ENCODE measurements around the gene NFS1.
"Not testable (repeated sequence)": the region's sequence is repeated elsewhere in the genome, so short reads cannot be mapped to it uniquely, and the experiment has no call there.

Gene NFS1

GRCh38 chr20:35699127-35699956 is at the start of gene NFS1, which contains the start of gene ROMO1:
NFS1 (minus strand) TSS chr20:35699352; CDS start chr20:35699288, 64 bp downstream.
ROMO1 (plus strand) TSS chr20:35699405; CDS start chr20:35699633, 228 bp downstream.
- DNase-seq, result peak; percentile 73 to 89

DNA sequence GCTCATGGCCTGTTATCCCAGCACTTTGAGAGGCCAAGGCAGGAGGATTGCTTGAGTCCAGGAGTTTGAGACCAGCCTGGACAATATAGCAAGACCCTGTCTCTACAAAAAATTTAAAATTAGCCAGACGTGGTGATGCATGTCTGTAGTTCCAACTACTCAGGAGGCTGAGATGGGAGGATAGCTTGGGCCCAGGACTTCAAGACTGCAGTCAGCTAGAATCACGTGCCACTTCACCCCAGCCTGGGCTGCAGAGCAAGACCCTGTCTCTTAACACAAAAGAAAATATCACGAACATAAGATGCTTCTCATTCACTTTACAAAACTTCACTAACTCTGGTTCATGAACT is 45.3 kb upstream of the NFS1 start:
- DNase-seq, result not testable (repeated sequence)

DNA sequence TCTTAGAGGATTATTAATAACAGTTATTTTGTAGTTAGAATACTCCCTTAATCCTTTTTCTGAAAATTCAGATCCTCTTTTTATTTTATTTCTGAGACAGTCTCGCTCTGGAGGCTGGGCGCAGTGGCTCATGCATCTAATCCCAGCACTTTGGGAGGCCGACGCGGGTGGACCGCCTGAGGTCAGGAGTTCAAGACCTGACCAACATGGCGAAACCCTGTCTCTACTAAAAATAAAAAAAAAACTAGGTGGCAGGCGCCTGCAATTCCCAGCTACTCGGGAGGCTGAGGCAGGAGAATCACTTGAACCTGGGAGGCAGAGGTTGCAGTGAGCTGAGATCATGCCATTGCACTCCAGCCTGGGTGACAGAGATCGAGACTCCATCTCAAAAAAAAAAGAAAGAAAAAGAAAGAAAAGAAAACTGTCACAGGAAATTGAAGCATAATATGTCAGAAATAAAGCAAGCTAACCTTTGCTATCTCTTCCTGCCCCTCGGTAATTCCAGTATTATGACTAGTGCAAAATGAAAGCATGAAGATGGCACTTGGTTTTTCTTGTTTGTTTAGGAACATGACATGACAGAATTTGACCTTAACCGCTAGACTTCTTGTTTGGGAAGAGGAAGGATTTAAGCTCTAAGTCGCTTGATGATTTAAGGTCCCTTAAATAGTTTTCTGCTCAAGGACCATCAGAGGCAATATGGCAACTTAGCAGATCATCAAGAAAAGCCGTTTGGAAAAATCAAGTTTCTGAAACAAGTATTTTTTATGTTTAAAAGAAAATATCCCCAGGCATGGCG is 44.7 kb upstream of the NFS1 start:
- DNase-seq, result peak in 1 of 2 experiments; percentile 2

GRCh38 chr20:35742741-35743523 is 43.8 kb upstream of the NFS1 start:
- DNase-seq, result peak in 1 of 2 experiments; percentile 26

GRCh38 chr20:35741892-35742740 is 43.0 kb upstream of the NFS1 start, which contains the start of gene RBM39:
RBM39 (minus strand) TSS chr20:35742260; CDS start chr20:35740874, 1,386 bp downstream.
- peak; percentile 100 for DNase-seq

DNA sequence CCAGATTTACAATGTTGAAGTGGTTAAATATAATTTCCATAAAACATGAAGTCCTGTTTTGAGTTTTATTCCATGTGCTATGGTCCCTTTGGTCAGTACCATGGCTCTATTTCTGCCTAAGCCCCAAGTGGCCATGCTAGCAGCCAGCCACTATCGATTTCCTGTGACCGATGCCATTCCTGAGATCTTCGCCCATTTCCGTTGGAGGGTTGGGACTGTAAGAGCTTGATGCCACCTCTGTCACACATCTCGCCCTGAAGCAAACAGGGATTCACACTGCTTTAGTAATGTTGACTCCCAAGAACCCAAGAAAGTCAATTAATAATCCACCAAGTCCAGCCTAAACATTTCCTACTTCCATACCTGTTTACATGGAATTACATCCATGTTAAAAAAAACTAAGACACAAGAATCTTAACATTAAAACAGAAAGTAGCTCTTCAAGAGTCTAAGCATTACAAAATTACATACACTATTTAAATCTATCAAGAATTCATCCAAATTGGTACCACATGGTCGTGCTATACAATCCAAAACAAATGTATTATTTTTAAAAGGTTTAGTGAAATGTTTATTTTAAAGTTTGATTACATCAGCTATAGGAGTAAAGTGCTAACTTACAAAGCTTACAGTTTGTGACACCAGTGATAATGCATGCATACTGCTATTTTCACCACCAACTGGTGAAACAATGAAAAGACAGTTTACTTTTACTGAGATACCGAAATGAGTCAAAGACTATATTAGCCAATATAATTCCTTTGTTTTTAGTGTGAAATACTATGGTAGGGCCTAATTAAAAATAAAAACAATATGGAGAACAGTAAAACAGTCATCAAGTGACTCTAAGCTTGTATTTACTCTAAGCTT is 40.4 kb upstream of the NFS1 start:
- no peak for DNase-seq

DNA sequence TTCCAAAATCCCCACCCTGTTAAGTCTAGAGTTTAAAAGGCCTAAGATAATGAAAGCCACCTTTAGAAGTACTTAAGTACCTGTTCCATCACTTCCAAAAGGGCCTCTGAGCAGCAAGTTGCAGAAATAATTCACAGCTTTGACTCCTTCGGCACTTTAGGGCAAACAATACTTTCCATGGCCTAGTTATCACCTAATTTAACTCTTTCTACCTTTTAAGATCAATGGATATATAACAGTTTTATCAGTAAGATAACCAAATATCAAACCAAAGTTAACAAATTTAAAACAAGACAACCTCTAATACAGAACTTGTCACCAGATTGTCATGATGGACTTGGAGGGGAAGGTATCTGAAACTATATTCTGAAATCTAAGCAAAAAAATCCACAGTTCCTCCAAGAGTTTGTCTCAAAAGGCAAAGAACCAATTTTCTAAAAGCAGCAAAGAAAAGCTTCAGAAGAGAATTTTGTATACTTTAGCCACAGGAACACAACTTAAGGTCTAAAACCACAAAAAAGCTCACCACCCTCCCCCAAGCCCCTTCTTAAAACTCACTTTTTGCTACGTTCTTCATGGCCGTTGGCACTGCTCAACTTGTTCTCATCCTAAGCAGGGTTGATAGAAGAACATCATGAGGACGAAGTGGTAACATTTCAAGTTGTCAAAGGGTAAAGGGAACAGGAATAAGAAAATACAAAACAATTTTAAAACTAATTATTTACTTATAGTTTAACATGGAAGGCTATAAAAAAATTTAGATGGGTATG is 39.4 kb upstream of the NFS1 start:
- no peak for DNase-seq

DNA sequence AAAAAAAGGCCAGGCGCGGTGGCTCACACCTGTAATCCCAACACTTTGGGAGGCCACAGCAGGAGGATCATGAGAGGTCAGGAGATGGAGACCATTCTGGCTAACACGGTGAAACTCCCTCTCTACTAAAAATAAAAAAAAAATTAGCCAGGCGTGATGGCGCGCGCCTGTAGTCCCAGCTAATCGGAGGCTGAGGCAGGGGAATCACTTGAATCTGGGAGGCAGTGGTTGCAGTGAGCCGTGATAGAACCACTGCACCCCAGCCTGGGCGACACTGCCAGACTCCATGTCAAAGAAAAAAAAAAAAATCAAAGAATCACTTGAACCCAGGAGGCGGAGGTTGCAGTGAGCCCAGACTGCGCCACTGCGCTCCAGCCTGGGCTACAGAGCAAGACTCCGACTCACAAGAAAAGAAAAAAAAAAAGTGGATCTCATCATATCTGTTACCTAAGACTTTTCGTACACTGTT is 38.7 kb upstream of the NFS1 start:
- no peak for DNase-seq

GRCh38 chr20:35735826-35736470 is 36.8 kb upstream of the NFS1 start:
- no peak for DNase-seq

DNA sequence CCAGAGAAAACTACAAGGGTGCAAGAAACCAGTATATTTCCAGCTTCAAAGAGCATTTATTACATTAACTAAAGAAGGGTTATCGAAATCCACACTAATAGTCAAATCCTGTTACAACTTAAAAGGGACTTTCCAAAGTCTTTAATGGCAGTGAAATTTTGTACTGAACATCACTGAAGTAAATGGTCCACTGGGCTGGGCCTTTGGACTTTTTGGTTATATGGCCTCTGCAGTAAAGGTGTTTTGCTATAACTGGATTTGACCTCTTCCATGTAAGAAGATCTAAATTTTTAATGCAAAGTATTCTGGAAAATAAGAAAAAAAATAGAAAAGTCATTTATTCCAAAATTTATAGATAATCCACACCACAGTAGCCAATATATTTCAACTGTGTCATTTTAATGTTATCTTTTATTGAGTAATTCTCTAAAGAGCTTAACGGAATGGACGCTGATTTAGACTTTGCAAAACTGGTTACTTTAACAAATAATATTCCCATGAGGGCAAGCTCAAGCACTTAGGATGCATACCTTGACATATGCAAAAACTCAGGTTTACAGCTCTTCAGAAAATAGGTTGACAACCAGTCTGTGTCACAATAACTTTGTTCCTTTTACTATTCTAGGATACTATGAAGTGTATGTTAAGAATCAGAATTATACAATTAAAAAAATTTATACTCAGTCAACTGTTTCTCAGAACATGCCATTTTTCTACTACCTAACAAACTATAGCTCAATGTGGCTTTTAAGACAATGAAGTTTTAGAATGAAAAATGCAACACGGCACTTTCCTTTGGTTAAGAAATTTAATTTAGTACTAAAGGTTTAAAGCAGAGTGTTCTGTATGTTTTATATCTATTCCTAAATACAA is 35.9 kb upstream of the NFS1 start:
- DNase-seq, result no peak

DNA sequence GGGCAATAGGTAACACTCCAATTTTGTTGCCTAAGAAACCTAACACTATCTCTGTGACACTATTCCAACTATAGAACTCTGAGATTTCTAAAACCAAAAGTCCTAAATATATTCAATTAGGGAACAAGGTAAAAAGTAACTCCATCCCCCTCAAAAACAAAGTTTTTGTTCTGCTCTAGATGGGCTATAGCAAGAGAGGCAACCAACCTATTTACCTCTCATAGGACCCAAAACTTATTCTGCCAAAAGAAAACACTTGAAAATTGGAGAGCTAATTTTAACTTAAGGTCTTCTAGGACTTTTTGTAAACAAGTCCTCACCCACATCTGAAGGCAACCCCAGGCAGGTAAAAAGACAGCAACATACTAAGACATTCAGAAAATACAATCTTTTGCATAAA is 35.2 kb upstream of the NFS1 start:
- no peak for DNase-seq

GRCh38 chr20:35732644-35732982 is 33.5 kb upstream of the NFS1 start:
- no peak for DNase-seq

GRCh38 chr20:35731862-35732643 is 32.9 kb upstream of the NFS1 start:
- DNase-seq, result no peak

DNA sequence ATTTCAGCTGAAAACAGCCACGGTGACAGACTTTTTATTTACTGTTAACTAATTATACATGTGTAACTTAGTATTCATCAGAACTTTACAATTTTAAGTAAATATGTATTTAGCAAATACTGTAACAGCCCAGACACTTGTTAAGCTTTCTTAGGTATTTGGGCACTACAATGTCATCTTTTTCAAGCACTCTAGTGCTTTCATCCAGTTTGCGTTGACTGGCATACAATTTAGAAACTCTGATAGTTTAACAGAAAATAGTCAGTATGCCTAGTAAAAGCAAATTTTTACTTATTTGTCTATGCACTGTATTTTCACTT is 32.3 kb upstream of the NFS1 start:
- no peak for DNase-seq

GRCh38 chr20:35730583-35731468 is 31.7 kb upstream of the NFS1 start:
- no peak for DNase-seq

GRCh38 chr20:35729836-35730582 is 30.9 kb upstream of the NFS1 start:
- DNase-seq, result no peak
